UCSD-AML1 (cell line): ENCODE results near the gene TUBB4B.

Experiments used
- DNase-seq: peaks from one replicate; lab custom pipeline; 2025; ENCODE audit not compliant: unreplicated experiment; lab: John Stamatoyannopoulos, UW

Gene TUBB4B

DNA sequence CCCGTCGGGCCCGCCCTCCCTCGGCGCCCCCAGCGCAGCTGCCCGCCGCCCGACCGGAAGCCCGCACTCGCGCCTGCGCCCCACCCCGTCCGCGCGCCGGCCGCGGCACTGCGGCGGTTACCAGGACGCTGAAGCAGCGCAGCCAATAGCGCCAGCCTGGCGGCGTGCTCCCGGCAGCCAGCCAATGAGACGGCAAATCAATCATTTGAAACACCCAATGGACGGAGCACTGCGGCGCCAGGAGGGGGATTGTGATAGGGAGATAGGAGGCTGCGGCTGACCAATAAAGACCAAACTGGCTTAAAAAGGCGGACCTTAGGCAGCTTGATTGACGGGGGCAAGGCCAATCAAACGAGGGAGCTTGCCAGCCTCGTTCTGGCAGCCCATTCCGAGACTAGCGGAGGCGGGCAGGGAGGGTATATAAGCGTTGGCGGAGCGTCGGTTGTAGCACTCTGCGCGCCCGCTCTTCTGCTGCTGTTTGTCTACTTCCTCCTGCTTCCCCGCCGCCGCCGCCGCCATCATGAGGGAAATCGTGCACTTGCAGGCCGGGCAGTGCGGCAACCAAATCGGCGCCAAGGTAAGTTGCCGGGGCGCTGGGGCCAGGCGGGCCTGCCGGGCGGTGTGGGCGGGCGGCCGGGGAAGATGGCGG lies at the start of gene TUBB4B:
TUBB4B (plus strand) TSS at position 447 of the 649 bp plus-strand sequence; CDS start at position 521, 74 bp downstream.
- DNase-seq: peak; percentile 99

DNA sequence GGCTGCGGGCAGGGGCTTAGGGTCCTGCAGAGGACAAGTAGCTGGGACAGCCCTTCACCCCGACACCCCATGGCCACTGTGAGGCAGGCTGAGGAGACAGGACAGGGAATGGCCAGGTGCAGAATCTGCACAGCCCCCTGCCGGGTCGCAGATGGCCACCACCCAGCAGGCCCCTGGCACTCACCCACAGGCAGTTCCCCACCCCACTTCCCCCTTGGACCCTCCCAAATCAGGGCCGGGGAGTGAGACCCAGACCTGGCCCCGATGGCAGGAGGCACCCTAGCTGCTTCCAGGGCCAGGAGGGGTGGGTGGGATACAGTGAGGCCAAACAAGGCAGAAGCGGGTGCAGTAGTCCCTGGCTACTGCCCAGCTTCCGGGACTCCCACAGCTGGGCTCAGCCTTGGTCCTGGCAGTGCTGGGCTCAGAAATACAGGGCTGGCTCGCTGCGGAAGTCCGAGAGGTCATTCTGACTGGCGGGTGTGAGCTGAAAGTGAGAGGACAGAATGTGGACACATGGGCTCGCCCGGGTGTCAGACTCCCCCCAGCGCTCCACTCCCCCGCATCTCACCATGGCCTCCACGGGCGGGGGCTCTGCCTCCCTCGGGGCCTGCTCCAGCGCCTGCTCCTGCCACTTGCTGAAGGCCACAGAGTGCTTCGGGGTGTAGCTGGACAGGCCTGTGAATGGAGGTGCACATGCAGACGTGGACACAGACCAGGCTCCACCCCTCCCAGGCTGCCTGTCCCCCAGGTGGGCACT lies 49.2 kb upstream of the TUBB4B start:
- no peak for DNase-seq

DNA sequence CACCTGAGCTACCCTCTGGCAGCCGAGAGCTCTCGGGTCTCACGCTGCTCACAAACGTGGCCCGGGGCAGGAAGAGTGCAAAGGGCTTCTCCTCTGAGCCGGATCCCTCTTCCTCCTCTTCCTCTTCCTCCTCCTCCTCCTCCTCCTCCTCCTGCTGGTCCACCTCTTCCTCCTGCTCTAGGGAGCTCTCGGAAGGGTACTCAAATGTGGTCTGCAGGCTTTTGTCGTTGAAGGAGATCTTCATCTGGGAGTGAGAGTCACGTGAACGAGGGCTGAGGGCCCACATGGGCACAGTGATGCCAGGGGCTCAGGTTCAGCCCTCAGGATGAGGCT lies 48.7 kb upstream of the TUBB4B start:
- no peak for DNase-seq

- DNase-seq: no peak
Measured at GRCh38 chr9:137192859-137193258, 48.2 kb upstream of the TUBB4B start.

GRCh38 chr9:137193771-137194170 lies 47.3 kb upstream of the TUBB4B start:
- DNase-seq: no peak

DNA sequence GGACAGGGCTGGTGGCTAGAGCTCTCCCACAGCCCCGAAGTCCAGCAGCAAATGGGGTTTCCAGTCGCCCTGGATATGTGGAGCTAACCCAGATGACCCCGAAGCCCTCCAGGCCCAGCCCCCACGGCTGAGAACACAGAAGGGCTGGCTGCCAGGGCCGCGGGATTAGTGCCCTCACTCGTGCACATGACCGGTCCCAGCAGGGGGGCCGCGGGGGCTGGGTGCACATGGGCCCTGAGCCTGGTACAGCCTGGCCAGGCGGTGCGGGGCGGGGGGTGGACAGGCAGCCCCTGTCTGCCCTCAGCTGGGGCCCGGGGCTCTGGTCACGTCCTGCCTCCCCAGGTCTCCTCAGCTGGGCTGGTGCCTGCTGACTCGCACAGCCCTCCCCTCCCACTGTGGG lies 46.7 kb upstream of the TUBB4B start:
- no peak for DNase-seq

DNA sequence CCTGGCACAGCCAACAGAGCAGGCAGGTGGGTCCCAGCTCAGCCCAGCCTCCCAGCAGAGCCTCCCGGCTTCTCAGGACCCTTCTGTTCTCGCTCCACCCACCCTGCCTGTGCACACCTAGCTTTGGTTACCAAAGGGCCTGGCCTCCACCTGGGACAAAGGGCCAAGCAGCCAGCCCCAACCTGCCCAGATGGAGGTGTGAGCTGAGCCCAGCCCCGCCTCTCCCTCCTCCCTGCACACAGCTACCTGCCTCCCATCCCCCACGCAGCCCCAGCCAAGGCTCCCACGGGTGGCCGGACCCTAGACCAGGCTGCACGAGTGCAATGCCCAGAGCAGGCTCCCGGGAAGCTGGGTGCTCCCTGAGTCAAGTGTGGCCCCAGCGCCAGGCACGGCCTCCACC lies 46.2 kb upstream of the TUBB4B start:
- DNase-seq: no peak

- no peak for DNase-seq
Measured at GRCh38 chr9:137195525-137196220, 45.4 kb upstream of the TUBB4B start.

- DNase-seq: no peak
Measured at GRCh38 chr9:137198051-137198901, 42.8 kb upstream of the TUBB4B start.

DNA sequence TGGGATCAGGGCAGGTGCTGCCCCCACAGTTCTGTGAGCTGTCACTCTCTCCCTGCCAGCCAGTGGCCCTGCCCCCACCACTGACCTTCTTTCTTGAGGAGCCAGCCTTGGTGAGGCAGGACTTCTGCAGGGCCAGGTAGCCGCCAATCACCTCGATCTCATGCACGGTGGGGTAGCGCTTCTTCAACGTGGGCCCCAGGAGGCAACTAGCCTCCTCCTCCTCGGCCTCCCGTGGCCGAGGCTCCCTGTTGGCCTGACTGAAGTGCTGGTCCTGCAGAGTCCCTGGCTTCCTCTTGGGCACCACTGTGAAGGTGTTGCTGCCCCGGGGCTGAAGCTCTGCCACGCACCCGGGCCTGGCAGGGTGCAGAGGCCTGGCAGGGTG lies 42.2 kb upstream of the TUBB4B start:
- DNase-seq: no peak

GRCh38 chr9:137199411-137200121 lies 41.5 kb upstream of the TUBB4B start:
- no peak for DNase-seq

DNA sequence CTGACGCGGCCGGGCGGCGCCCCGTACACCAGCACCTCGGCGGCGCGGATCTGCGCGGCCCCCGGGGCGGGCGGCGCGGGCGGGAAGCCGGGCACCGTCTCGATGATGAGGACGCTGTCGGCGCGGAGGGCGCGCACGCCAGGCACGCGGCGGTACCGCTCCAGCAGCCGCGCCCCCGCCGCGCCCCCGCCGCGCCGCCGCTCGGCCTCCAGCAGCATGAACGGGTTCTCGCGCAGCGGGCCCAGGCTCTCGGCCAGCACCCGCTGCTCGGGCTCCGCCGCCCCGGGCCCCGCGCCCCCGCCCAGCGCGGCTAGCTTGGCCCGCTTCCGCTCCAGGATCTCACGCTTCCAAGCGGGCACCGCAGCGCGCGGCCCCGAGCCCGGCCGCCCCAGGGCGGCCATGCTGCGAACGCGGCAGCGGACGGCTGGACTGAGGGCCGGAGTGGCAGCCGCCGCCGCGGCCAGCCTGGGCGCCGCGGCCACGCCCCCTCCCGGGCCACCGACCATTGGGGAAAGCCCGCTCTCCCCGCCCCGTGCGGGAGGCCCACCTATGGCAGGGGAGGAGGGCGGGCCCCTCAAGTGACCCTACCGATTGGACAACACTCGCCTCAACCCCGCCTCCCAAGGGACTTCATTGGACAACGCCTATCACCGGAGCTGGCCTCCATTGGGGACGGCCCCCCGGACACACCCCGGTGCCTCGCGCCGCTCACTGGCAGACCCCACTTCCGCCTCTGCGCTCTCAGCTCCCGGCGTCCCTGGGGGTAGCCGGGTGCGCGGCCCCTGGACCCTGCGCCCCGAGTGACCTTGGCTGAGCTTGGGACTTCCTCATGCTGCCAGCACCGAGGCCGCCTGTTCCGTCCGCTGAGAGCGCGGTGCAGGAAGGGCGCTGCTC lies 40.5 kb upstream of the TUBB4B start, which contains the start of gene TPRN:
TPRN (minus strand) TSS at position 431 of the 894 bp plus-strand sequence; CDS start at position 401, 30 bp downstream.
- DNase-seq: peak; percentile 99

GRCh38 chr9:137201205-137201868 lies 39.8 kb upstream of the TUBB4B start:
- no peak for DNase-seq

DNA sequence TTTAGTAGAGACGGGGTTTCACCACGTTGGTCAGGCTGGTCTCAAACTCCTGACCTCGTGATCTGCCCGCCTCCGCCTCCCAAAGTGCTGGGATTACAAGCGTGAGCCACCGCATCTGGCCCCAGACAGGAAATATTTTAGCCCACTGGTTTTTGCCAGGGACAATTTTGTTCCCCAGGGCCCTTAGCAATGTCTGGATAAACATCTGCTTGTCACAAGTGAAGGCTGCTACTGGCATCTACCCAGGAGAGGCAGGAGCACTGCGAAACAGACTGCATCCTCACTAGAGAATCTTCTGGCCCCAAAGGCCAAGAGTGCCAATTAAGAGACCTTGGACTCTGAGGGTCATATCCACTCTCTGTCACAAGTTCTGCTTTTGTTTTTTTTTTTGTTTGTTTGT lies 38.1 kb upstream of the TUBB4B start:
- no peak for DNase-seq

- DNase-seq: no peak
Measured at GRCh38 chr9:137204731-137205125, 36.4 kb upstream of the TUBB4B start.

DNA sequence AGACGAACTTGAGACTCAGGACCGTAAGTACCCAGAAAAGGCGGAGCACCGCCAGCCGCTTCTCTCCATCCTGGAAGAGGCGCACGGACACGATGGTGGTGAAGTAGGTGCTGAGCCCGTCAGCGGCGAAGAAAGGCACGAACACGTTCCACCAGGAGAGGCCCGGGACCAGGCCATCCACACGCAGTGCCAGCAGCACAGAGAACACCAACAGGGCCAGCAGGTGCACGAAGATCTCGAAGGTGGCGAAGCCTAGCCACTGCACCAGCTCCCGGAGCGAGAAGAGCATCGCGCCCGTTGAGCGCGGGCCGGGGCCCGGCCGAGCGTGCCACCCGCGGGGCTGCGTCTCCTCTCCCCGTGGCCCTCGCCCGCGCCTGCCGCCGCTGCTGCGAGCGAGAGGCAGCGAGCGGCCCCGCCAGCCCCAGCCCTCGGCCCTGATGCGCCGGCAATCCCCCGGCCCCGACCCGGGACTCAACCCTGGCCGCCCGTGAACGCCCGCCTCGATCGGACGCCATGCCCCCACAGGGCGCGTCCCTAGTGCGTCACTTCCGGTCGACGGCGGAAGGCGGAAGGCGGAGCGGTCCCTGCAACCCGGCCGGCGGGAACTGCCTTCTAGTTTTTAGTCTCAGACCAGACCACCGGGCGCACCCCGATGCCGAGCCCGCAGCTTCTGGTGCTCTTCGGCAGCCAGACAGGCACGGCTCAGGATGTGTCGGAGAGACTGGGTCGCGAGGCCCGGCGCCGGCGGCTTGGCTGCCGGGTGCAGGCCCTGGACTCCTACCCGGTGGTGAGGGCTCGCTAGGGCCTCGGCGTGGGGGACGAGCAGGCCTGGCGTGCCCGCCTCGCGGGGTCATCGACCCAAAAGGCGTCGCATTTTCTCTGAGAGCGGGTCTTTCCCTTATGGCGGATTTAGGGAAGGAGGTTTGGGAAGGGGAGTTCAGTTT lies 35.7 kb upstream of the TUBB4B start, which contains the start of the genes NDOR1 and TMEM203:
NDOR1 (plus strand) TSS at position 575 of the 944 bp plus-strand sequence; CDS start at position 653, 78 bp downstream.
TMEM203 (minus strand) TSS at position 523 of the 944 bp plus-strand sequence; CDS start at position 289, 234 bp downstream.
- DNase-seq: peak; percentile 86

GRCh38 chr9:137206602-137207001 lies 34.5 kb upstream of the TUBB4B start:
- no peak for DNase-seq

GRCh38 chr9:137211532-137211931 lies 29.6 kb upstream of the TUBB4B start:
- DNase-seq: no peak
